Endodermal cell (in vitro differentiated cells): ENCODE measurements around the gene CASP10. TPM values are rescaled to one million over a fixed set of nuclear protein-coding genes. Genes with fewer than 3 reads are reported as not detected.

Experiments used
- DNase-seq: peaks from one replicate; pipeline ENCODE4 v3.0.0-alpha.2; 2017
- H3K27ac ChIP-seq: 2 replicates; pipeline ENCODE4 v1.5.1; 2013; ENCODE audit warnings: mild to moderate bottlenecking, low read depth, low read length, moderate library complexity
- H3K27me3 ChIP-seq: 2 replicates; pipeline ENCODE4 v1.6.1; 2013; ENCODE audit warnings: mild to moderate bottlenecking, low read length, moderate library complexity; ENCODE audit not compliant: insufficient read depth, control insufficient read depth, poor library complexity, severe bottlenecking
- H3K36me3 ChIP-seq: 2 replicates; pipeline ENCODE4 v1.7.0; 2013; ENCODE audit warnings: mild to moderate bottlenecking, low read length, moderate library complexity; ENCODE audit not compliant: control insufficient read depth, insufficient read depth
- H3K4me1 ChIP-seq: one replicate; pipeline ENCODE4 v1.7.0; 2013; ENCODE audit warnings: low read length; ENCODE audit not compliant: control insufficient read depth, insufficient read depth
- H3K4me3 ChIP-seq: 2 replicates; pipeline ENCODE4 v1.5.1; 2013; ENCODE audit warnings: mild to moderate bottlenecking, low read length, moderate library complexity
- H3K9ac ChIP-seq: 2 replicates; pipeline ENCODE4 v1.6.1; 2013; ENCODE audit warnings: mild to moderate bottlenecking, low read length, moderate library complexity; ENCODE audit not compliant: poor library complexity, severe bottlenecking; ENCODE audit errors: extremely low read depth
- H3K9me3 ChIP-seq: 2 replicates; pipeline ENCODE4 v1.6.1; 2013; ENCODE audit warnings: mild to moderate bottlenecking, low read length, moderate library complexity; ENCODE audit not compliant: control insufficient read depth
- H3K27ac Mint-ChIP-seq: 2 replicates; pipeline ENCODE4 v1.8.0; 2020; ENCODE audit warnings: mixed read lengths
- H3K27me3 Mint-ChIP-seq: 2 replicates; pipeline ENCODE4 v1.8.0; 2021; ENCODE audit warnings: mild to moderate bottlenecking, mixed read lengths; ENCODE audit not compliant: insufficient read depth
- H3K36me3 Mint-ChIP-seq: 2 replicates; pipeline ENCODE4 v1.8.0; 2020; ENCODE audit warnings: low read depth, mixed read lengths
- H3K4me1 Mint-ChIP-seq: 2 replicates; pipeline ENCODE4 v1.8.0; 2020; ENCODE audit warnings: mixed read lengths
- H3K4me3 Mint-ChIP-seq: 2 replicates; pipeline ENCODE4 v1.8.0; 2020; ENCODE audit warnings: mild to moderate bottlenecking, moderate library complexity, mixed read lengths
- H3K9me3 Mint-ChIP-seq: 2 replicates; pipeline ENCODE4 v1.8.0; 2020; ENCODE audit warnings: mild to moderate bottlenecking, mixed read lengths
- WGBS, 2 experiments: methylation state at CpG; one replicate each; pipeline versions ENCODE4 v1.1.5 to v1.1.7; 2013; ENCODE audit warnings: missing lambda C conversion rate in 2 of 2, mixed read lengths in 1 of 2; ENCODE audit not compliant: insufficient coverage in 1 of 2, insufficient read length in 1 of 2; 5-methylcytosine and 5-hydroxymethylcytosine counted together
- total RNA-seq, 2 donors: library from RNA; stranded (reverse); fragmentation: NEBNext Ultra II Directional in 1 of 2; extraction: Animal tissue kit (Norgen Biotek cat#: 25700) in 1 of 2; gene quantifications; 2 replicates in 1 of 2; 3 replicates in 1 of 2; pipeline ENCODE4 v1.2.1, GENCODE V29; 2021
- TF ChIP-seq, protein P1 (sequence below): fragments of 200-600 bp; sonication (generic); conservative IDR thresholded peaks from 2 replicates; pipeline ENCODE4 v1.5.0; 2021; ENCODE audit warnings: antibody characterized with exemption, mild to moderate bottlenecking

CASP10 gene
- total RNA-seq, 2 donors from 2014 or later, result 6.0 to 24.5 TPM

GRCh38 chr2:201223089-201224073, 40.4 kb downstream of the CASP10 start:
- Mint-ChIP-seq H3K27ac (no peak overlapping the region), H3K9me3 (peaks cover 12% of the 10 kb centered on the region), H3K36me3 (peaks cover 7% of the 10 kb centered on the region), H3K4me3 (no peak overlapping the region), H3K27me3 (no peaks in the 10 kb centered on the region), H3K4me1 (peaks cover 22% of the 10 kb centered on the region)
- Histone ChIP-seq H3K9me3 (no peaks in the 10 kb centered on the region), H3K27ac (no peak overlapping the region), H3K4me1 (no peaks in the 10 kb centered on the region), H3K27me3 (no peaks in the 10 kb centered on the region), H3K4me3 (no peak overlapping the region), H3K36me3 (no peaks in the 10 kb centered on the region), H3K9ac (no peak overlapping the region)
- WGBS, 2 experiments, result 93 to 100% methylated on average over 2 to 8 of the region's 8 CpGs
- TF ChIP-seq, protein P1, sequence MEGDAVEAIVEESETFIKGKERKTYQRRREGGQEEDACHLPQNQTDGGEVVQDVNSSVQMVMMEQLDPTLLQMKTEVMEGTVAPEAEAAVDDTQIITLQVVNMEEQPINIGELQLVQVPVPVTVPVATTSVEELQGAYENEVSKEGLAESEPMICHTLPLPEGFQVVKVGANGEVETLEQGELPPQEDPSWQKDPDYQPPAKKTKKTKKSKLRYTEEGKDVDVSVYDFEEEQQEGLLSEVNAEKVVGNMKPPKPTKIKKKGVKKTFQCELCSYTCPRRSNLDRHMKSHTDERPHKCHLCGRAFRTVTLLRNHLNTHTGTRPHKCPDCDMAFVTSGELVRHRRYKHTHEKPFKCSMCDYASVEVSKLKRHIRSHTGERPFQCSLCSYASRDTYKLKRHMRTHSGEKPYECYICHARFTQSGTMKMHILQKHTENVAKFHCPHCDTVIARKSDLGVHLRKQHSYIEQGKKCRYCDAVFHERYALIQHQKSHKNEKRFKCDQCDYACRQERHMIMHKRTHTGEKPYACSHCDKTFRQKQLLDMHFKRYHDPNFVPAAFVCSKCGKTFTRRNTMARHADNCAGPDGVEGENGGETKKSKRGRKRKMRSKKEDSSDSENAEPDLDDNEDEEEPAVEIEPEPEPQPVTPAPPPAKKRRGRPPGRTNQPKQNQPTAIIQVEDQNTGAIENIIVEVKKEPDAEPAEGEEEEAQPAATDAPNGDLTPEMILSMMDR, result no peak
- DNase-seq, result no peak

DNA sequence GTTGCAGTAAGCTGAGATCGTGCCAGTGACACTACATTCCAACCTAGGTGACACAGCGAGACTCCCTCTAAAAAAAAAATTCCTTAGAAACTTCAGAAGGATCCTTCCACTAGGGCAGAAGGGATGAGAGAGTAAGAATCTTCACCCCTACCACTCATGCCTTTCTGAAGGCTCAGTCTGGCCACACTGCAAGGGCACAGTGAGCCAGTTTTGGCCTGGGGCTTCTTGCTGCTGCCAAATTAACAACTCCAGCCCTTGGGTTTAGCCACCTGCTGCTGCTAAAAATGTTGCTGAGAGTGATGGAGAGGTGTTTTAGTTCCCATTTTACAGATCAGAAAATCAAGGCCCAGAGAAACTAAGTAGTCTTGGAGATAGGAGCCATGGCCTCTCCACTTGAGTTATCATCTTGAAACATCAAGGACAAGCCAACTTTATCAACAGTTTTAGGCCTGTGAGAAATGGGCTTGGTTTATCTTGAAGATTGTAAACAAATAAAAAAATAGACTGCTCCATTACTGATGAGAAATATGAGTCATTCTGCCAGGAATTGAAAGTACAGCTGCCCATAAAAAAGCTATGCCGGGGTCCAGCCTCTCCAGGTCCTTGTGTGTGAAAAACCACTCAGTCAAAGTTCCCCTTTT, 45.5 kb downstream of the CASP10 start:
- peak; percentile 12 for DNase-seq
- Mint-ChIP-seq H3K9me3 (no peaks in the 10 kb centered on the region), H3K4me1 (peaks cover 3% of the 10 kb centered on the region), H3K27me3 (peaks cover 3% of the 10 kb centered on the region), H3K27ac (no peak overlapping the region), H3K36me3 (no peaks in the 10 kb centered on the region), H3K4me3 (no peak overlapping the region)
- 83 to 86% methylated on average over 1 to 3 of the region's 3 CpGs for WGBS, 2 experiments
- H3K9me3 ChIP-seq, result no peaks in the 10 kb centered on the region
- TF ChIP-seq, protein P1, result no peak
- no peak overlapping the region for H3K27ac ChIP-seq
- no peak overlapping the region for H3K4me3 ChIP-seq
- H3K4me1 ChIP-seq, result no peaks in the 10 kb centered on the region
- no peaks in the 10 kb centered on the region for H3K27me3 ChIP-seq
- no peaks in the 10 kb centered on the region for H3K36me3 ChIP-seq
- H3K9ac ChIP-seq, result no peak overlapping the region

GRCh38 chr2:201228912-201229290, 46.0 kb downstream of the CASP10 start:
- H3K4me1 Mint-ChIP-seq, result peaks cover 6% of the 10 kb centered on the region
- Histone ChIP-seq H3K27ac (no peak overlapping the region), H3K4me3 (no peak overlapping the region), H3K9ac (no peak overlapping the region), H3K9me3 (no peaks in the 10 kb centered on the region), H3K36me3 (no peaks in the 10 kb centered on the region), H3K27me3 (no peaks in the 10 kb centered on the region), H3K4me1 (no peaks in the 10 kb centered on the region)
- H3K9me3 Mint-ChIP-seq, result no peaks in the 10 kb centered on the region
- WGBS, 2 experiments, result 91% methylated on average over 10 to 12 of the region's 12 CpGs
- DNase-seq, result no peak
- H3K36me3 Mint-ChIP-seq, result no peaks in the 10 kb centered on the region
- no peak overlapping the region for H3K27ac Mint-ChIP-seq
- TF ChIP-seq, protein P1, result no peak
- no peak overlapping the region for H3K4me3 Mint-ChIP-seq
- peaks cover 3% of the 10 kb centered on the region for H3K27me3 Mint-ChIP-seq
